HCT116 (cell line): ENCODE results near the gene TRPV4. TPM values are rescaled to one million over a fixed set of nuclear protein-coding genes. Genes with fewer than 3 reads are reported as not detected.

Experiments
- ATAC-seq: fragments of 200-7000 bp; cut with Tn5 transposase; 2 replicates; pipeline ENCODE4 v1.9.1; 2020; ENCODE audit warnings: mild to moderate bottlenecking, moderate library complexity
- BruUV-seq: library from RNA; stranded (reverse); fragments of 400-500 nt; replicated peaks from 2 replicates; lab custom pipeline; 2021; lab: Mats Ljungman, UMichigan
- CTCF ChIA-PET: fragments of 300-600 bp; sonication (Branson Sonifier 250); formaldehyde crosslinking; loops from one replicate; lab custom pipeline; 2021; ENCODE audit warnings: antibody characterized with exemption; lab: Charles Lee
- POLR2A ChIA-PET: fragments of 300-600, 350-600 bp; sonication (Branson Sonifier 250); formaldehyde crosslinking; loops from one replicate; lab custom pipeline; 2021; ENCODE audit warnings: antibody characterized with exemption; lab: Charles Lee
- RAD21 ChIA-PET, 2 experiments: fragments of 300-600 bp; sonication (Branson Sonifier 250); formaldehyde crosslinking; loops; one replicate each; lab custom pipeline; 2023; ENCODE audit warnings: low total read pairs in 2 of 2; ENCODE audit not compliant: uncharacterized antibody in 2 of 2, unreplicated experiment in 2 of 2, low non-redundant PET in 1 of 2; lab: Charles Lee
- DNase-seq: peaks from one replicate; pipeline ENCODE4 v3.0.0-alpha.2; 2010; ENCODE audit warnings: low read depth, low spot score
- H2AFZ ChIP-seq: fragments of 200-600 bp; shearing (Covaris generic), sonication (generic); 2 replicates; pipeline ENCODE4 v1.6.1; 2017; ENCODE audit warnings: low read depth, mixed run types, mixed read lengths, antibody characterized with exemption, low read length; ENCODE audit not compliant: poor library complexity, severe bottlenecking
- H3K27ac ChIP-seq: 2 replicates; pipeline ENCODE4 v1.5.1; 2012; ENCODE audit warnings: low read depth, low read length
- H3K27me3 ChIP-seq: fragments of 200-600 bp; sonication (generic); 2 replicates; pipeline ENCODE4 v1.6.1; 2016; ENCODE audit warnings: mixed run types, low read length, mixed read lengths; ENCODE audit not compliant: insufficient read depth
- H3K36me3 ChIP-seq, 2 experiments: fragments of 200-500 bp in 1 of 2; fragments of 200-600 bp in 1 of 2; sonication (Bioruptor generic) in 1 of 2; sonication (generic) in 1 of 2; 2 replicates each; pipeline versions ENCODE4 v1.5.1 to v1.6.1; 2014 to 2016; ENCODE audit warnings: low read length in 2 of 2, inconsistent platforms in 1 of 2, mixed read lengths in 1 of 2, mixed run types in 1 of 2; ENCODE audit not compliant: insufficient read depth in 2 of 2, control insufficient read depth in 1 of 2
- H3K4me1 ChIP-seq, 2 experiments: fragments of 200-600 bp in 1 of 2; sonication (generic) in 1 of 2; 2 replicates each; pipeline versions ENCODE4 v1.5.1 to v1.6.1; 2012 to 2017; ENCODE audit warnings: low read length in 2 of 2, inconsistent platforms in 1 of 2, mild to moderate bottlenecking in 1 of 2, mixed read lengths in 1 of 2, mixed run types in 1 of 2, moderate library complexity in 1 of 2; ENCODE audit not compliant: insufficient read depth in 2 of 2, control insufficient read depth in 1 of 2
- H3K4me2 ChIP-seq: fragments of 200-600 bp; sonication (generic); 2 replicates; pipeline ENCODE4 v1.6.1; 2017; ENCODE audit warnings: mixed run types, low read length, mixed read lengths
- H3K4me3 ChIP-seq, 2 experiments: fragments of 200-600 bp in 1 of 2; sonication (generic) in 1 of 2; replicated peaks in 1 of 2; 2 replicates each; pipeline ENCODE4 v1.5.1; 2011 to 2016; ENCODE audit warnings: low read length in 2 of 2, control low read depth in 1 of 2, low read depth in 1 of 2, mild to moderate bottlenecking in 1 of 2, mixed read lengths in 1 of 2, mixed run types in 1 of 2
- H3K79me2 ChIP-seq: fragments of 200-600 bp; sonication (generic); 2 replicates; pipeline ENCODE4 v1.6.1; 2017; ENCODE audit warnings: mild to moderate bottlenecking, mixed run types, low read length, moderate library complexity, mixed read lengths; ENCODE audit not compliant: insufficient read depth
- H3K9ac ChIP-seq: fragments of 200-600 bp; sonication (generic); 2 replicates; pipeline ENCODE4 v1.6.1; 2016; ENCODE audit warnings: low read length, mixed read lengths
- H3K9me2 ChIP-seq: fragments of 200-600 bp; sonication (generic), shearing (Covaris generic); 2 replicates; pipeline ENCODE4 v1.6.1; 2017; ENCODE audit warnings: mixed run types, mild to moderate bottlenecking, moderate library complexity; ENCODE audit not compliant: insufficient read depth
- H3K9me3 ChIP-seq, 2 experiments: fragments of 200-500 bp in 1 of 2; fragments of 200-600 bp in 1 of 2; sonication (Bioruptor generic) in 1 of 2; sonication (generic) in 1 of 2; 2 replicates each; pipeline ENCODE4 v1.6.1; 2014 to 2017; ENCODE audit warnings: low read length in 2 of 2, mixed read lengths in 2 of 2, inconsistent platforms in 1 of 2, low read depth in 1 of 2, mild to moderate bottlenecking in 1 of 2, mixed run types in 1 of 2, moderate library complexity in 1 of 2; ENCODE audit not compliant: control insufficient read depth in 1 of 2, insufficient read depth in 1 of 2
- H4K20me1 ChIP-seq: fragments of 200-600 bp; sonication (generic), shearing (Covaris generic); 2 replicates; pipeline ENCODE4 v1.6.1; 2017; ENCODE audit warnings: mixed run types, mild to moderate bottlenecking, moderate library complexity; ENCODE audit not compliant: insufficient read depth
- CEBPB ChIP-seq: IDR thresholded peaks from 2 replicates; pipeline ENCODE4 v1.6.1; 2012; ENCODE audit warnings: low read depth
- CTCF ChIP-seq, 3 experiments: fragments of 200-600 bp in 1 of 3; sonication (generic) in 1 of 3; IDR thresholded peaks in 2 of 3; conservative IDR thresholded peaks in 1 of 3; 2 replicates each; pipeline ENCODE4 v1.5.1; 2012 to 2017; ENCODE audit warnings: low read depth in 2 of 3, low read length in 2 of 3, antibody characterized with exemption in 1 of 3, borderline replicate concordance in 1 of 3, control low read depth in 1 of 3, mild to moderate bottlenecking in 1 of 3, mixed read lengths in 1 of 3, mixed run types in 1 of 3, moderate library complexity in 1 of 3; ENCODE audit not compliant: insufficient read depth in 1 of 3
- EGR1 ChIP-seq: IDR thresholded peaks from 2 replicates; pipeline ENCODE4 v1.6.1; 2012; ENCODE audit warnings: low read depth
- ELF1 ChIP-seq: IDR thresholded peaks from 2 replicates; pipeline ENCODE4 v1.6.1; 2012; ENCODE audit warnings: low read depth, borderline replicate concordance
- EZH2 ChIP-seq: fragments of 200-600 bp; sonication (generic); IDR thresholded peaks from 2 replicates; pipeline ENCODE4 v1.6.1; 2017; ENCODE audit warnings: antibody characterized with exemption, mixed run types
- FOSL1 ChIP-seq: IDR thresholded peaks from 2 replicates; pipeline ENCODE4 v1.6.1; 2012; ENCODE audit warnings: low read depth
- JUND ChIP-seq: IDR thresholded peaks from 2 replicates; pipeline ENCODE4 v1.6.1; 2012
- MAX ChIP-seq: IDR thresholded peaks from 2 replicates; pipeline ENCODE4 v1.6.1; 2012
- POLR2AphosphoS5 ChIP-seq: IDR thresholded peaks from 2 replicates; pipeline ENCODE4 v1.6.1; 2011; ENCODE audit warnings: mild to moderate bottlenecking, low read depth, low read length, moderate library complexity
- RAD21 ChIP-seq: IDR thresholded peaks from 2 replicates; pipeline ENCODE4 v1.6.1; 2012; ENCODE audit warnings: low read depth, mild to moderate bottlenecking
- SIN3A ChIP-seq: IDR thresholded peaks from 2 replicates; pipeline ENCODE4 v1.6.1; 2012; ENCODE audit warnings: low read depth
- TCF7L2 ChIP-seq: IDR thresholded peaks from 2 replicates; pipeline ENCODE4 v1.7.0; 2011; ENCODE audit warnings: borderline replicate concordance, inconsistent platforms; ENCODE audit not compliant: insufficient read depth, insufficient read length; ENCODE audit errors: extremely low read depth
- YY1 ChIP-seq: IDR thresholded peaks from 2 replicates; pipeline ENCODE4 v1.6.1; 2011; ENCODE audit warnings: low read length, low read depth, moderate library complexity, mild to moderate bottlenecking; ENCODE audit not compliant: insufficient replicate concordance; ENCODE audit errors: extremely low read depth
- ZFX ChIP-seq: fragments of 450-650 bp; IDR thresholded peaks from 2 replicates; pipeline ENCODE4 v1.6.1; 2017
- ZNF274 ChIP-seq: fragments of 200-500 bp; sonication (Bioruptor generic); IDR thresholded peaks from 2 replicates; pipeline ENCODE4 v1.6.1; 2014; ENCODE audit warnings: mild to moderate bottlenecking, low read depth, low read length, inconsistent platforms
- intact Hi-C: fragments of 100-400 bp; cut with micrococcal nuclease; formaldehyde crosslinking; loops from 2 replicates; pipeline ENCODE4 v1.10.0; 2022
- total RNA-seq: library from RNA; stranded (reverse); gene quantifications from one replicate; pipeline ENCODE4 v1.2.1, GENCODE V29; 2021; ENCODE audit not compliant: unreplicated experiment
- TF ChIP-seq, protein P1 (sequence below): IDR thresholded peaks from 2 replicates; pipeline ENCODE4 v1.6.1; 2012; ENCODE audit warnings: low read depth
- TF ChIP-seq, protein P2 (sequence below): IDR thresholded peaks from 2 replicates; pipeline ENCODE4 v1.6.1; 2012

Gene TRPV4
- total RNA-seq, 1 experiment from 2014 or later, result 0.54 TPM

DNA sequence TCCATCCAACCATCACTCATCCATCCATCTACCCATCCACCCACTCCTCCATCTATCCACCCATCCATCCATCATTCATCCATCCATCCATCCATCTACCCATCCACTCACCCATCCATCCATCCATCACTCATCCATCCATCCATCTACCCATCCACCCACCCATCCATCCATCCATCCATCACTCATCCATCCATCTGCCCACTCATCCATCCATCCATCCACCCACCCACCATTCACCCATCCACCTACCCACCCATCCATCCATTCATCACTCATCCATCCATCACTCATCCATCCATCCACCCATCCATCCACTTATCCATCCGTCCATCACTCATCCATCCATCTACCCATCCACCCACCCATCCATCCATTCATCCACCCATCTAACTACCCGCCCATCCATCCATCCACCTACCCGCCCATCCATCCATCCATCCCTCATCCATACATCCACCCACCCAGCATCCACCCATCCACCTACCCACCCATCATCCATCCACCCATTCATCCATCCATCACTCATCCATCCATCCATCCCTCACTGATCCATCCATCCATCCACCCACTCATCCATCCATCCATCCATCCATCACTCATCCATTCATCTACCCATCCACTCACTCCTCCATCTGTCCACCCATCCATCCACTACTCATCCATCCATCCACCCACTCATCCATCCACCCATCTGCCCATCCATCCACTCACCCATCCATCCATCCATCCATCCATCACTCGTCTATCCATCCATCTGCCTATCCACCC, 24.1 kb downstream of the TRPV4 start:
- H3K4me2 ChIP-seq, result no peak overlapping the region
- H3K4me3 ChIP-seq, result no peak overlapping the region
- no peaks in the 10 kb centered on the region for H3K27me3 ChIP-seq
- H3K79me2 ChIP-seq, result no peaks in the 10 kb centered on the region
- no TSS peak for BruUV-seq
- no peaks in the 10 kb centered on the region for H4K20me1 ChIP-seq
- ChIA-PET RAD21 (no interaction called here), POLR2A (no interaction called here), CTCF (no interaction called here)
- no peaks in the 10 kb centered on the region; a peak in 1 of 4 replicates for H3K9me3 ChIP-seq
- intact Hi-C loops, result no loop called here
- TF ChIP-seq, protein P1, sequence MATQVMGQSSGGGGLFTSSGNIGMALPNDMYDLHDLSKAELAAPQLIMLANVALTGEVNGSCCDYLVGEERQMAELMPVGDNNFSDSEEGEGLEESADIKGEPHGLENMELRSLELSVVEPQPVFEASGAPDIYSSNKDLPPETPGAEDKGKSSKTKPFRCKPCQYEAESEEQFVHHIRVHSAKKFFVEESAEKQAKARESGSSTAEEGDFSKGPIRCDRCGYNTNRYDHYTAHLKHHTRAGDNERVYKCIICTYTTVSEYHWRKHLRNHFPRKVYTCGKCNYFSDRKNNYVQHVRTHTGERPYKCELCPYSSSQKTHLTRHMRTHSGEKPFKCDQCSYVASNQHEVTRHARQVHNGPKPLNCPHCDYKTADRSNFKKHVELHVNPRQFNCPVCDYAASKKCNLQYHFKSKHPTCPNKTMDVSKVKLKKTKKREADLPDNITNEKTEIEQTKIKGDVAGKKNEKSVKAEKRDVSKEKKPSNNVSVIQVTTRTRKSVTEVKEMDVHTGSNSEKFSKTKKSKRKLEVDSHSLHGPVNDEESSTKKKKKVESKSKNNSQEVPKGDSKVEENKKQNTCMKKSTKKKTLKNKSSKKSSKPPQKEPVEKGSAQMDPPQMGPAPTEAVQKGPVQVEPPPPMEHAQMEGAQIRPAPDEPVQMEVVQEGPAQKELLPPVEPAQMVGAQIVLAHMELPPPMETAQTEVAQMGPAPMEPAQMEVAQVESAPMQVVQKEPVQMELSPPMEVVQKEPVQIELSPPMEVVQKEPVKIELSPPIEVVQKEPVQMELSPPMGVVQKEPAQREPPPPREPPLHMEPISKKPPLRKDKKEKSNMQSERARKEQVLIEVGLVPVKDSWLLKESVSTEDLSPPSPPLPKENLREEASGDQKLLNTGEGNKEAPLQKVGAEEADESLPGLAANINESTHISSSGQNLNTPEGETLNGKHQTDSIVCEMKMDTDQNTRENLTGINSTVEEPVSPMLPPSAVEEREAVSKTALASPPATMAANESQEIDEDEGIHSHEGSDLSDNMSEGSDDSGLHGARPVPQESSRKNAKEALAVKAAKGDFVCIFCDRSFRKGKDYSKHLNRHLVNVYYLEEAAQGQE, result no peak
- TF ChIP-seq CTCF (IDR thresholded peaks at IDR 0.05 in 2 of 3, conservative IDR thresholded peaks at IDR 0.05 in 1 of 3; ENCODE audit: borderline replicate concordance in 1 of 3, insufficient read depth in 1 of 3, low read depth in 2 of 3, low read length in 2 of 3), result no peak
- TF ChIP-seq RAD21, result no peak
- no peak for TF ChIP-seq YY1
- no peak for TF ChIP-seq EGR1
- no peak for TF ChIP-seq ZFX
- no peak for TF ChIP-seq FOSL1
- TF ChIP-seq TCF7L2, result no peak
- no peak for TF ChIP-seq MAX
- TF ChIP-seq ELF1, result no peak
- TF ChIP-seq POLR2AphosphoS5, result no peak
- TF ChIP-seq, protein P2, sequence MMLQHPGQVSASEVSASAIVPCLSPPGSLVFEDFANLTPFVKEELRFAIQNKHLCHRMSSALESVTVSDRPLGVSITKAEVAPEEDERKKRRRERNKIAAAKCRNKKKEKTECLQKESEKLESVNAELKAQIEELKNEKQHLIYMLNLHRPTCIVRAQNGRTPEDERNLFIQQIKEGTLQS, result no peak
- TF ChIP-seq SIN3A, result no peak
- TF ChIP-seq CEBPB, result no peak
- no peak for TF ChIP-seq ZNF274
- TF ChIP-seq JUND, result no peak
- TF ChIP-seq EZH2, result no peak
- H3K9ac ChIP-seq, result no peak overlapping the region
- no peak for ATAC-seq
- no peaks in the 10 kb centered on the region for H3K4me1 ChIP-seq
- H3K36me3 ChIP-seq, result no peaks in the 10 kb centered on the region
- H2AFZ ChIP-seq, result no peak overlapping the region
- no peaks in the 10 kb centered on the region for H3K9me2 ChIP-seq
- H3K27ac ChIP-seq, result no peak overlapping the region
- DNase-seq, result no peak
